Fibroblast of the conjunctiva (primary cell): ENCODE data around the gene RAPGEF5.
A peak's percentile ranks its signal among the peaks of the same experiment; 100 is the strongest.

Experiments
- DNase-seq: peaks from one replicate; pipeline ENCODE4 v3.0.0-alpha.2; 2010; ENCODE audit warnings: low read depth

RAPGEF5 gene

GRCh38 chr7:22302951-22303423, 54.0 kb downstream of the RAPGEF5 start:
- peak; percentile 2 for DNase-seq

GRCh38 chr7:22302193-22302592, 54.8 kb downstream of the RAPGEF5 start:
- no peak for DNase-seq

- no peak for DNase-seq
Measured at GRCh38 chr7:22301790-22302189, 55.2 kb downstream of the RAPGEF5 start.

GRCh38 chr7:22300839-22301238, 56.1 kb downstream of the RAPGEF5 start:
- DNase-seq, result no peak

- no peak for DNase-seq
Measured at GRCh38 chr7:22296916-22297315, 60.0 kb downstream of the RAPGEF5 start.

- DNase-seq, result no peak
Measured at GRCh38 chr7:22296265-22296566, 60.7 kb downstream of the RAPGEF5 start.

- no peak for DNase-seq
Measured at GRCh38 chr7:22295402-22296264, 61.3 kb downstream of the RAPGEF5 start.

- no peak for DNase-seq
Measured at GRCh38 chr7:22292531-22292930, 64.4 kb downstream of the RAPGEF5 start.

GRCh38 chr7:22291977-22292376, 65.0 kb downstream of the RAPGEF5 start:
- no peak for DNase-seq

- no peak for DNase-seq
Measured at GRCh38 chr7:22288202-22288601, 68.8 kb downstream of the RAPGEF5 start.

- DNase-seq, result no peak
Measured at GRCh38 chr7:22287412-22287811, 69.5 kb downstream of the RAPGEF5 start.

GRCh38 chr7:22286436-22286835, 70.5 kb downstream of the RAPGEF5 start:
- no peak for DNase-seq

GRCh38 chr7:22281481-22281880, 75.5 kb downstream of the RAPGEF5 start:
- DNase-seq, result no peak

GRCh38 chr7:22280031-22280430, 76.9 kb downstream of the RAPGEF5 start:
- no peak for DNase-seq

GRCh38 chr7:22278660-22279059, 78.3 kb downstream of the RAPGEF5 start:
- DNase-seq, result no peak

GRCh38 chr7:22277375-22277774, 79.6 kb downstream of the RAPGEF5 start:
- no peak for DNase-seq

GRCh38 chr7:22275661-22276060, 81.3 kb downstream of the RAPGEF5 start:
- no peak for DNase-seq

GRCh38 chr7:22271311-22271710, 85.6 kb downstream of the RAPGEF5 start:
- no peak for DNase-seq

- DNase-seq, result no peak
Measured at GRCh38 chr7:22270371-22270770, 86.6 kb downstream of the RAPGEF5 start.

GRCh38 chr7:22269963-22270362, 87.0 kb downstream of the RAPGEF5 start:
- DNase-seq, result no peak

- no peak for DNase-seq
Measured at GRCh38 chr7:22268884-22269421, 88.0 kb downstream of the RAPGEF5 start.

- no peak for DNase-seq
Measured at GRCh38 chr7:22267930-22268615, 88.9 kb downstream of the RAPGEF5 start.

GRCh38 chr7:22262538-22262937, 94.4 kb downstream of the RAPGEF5 start:
- DNase-seq, result no peak
